ENCODE measurements around the gene PAX3. TPM values are rescaled to one million over a fixed set of nuclear protein-coding genes. Genes with fewer than 3 reads are reported as not detected.

Gene PAX3
- total and polyA plus RNA-seq, 12 donors: not detected

GRCh38 chr2:222297600-222297935 lies 1.2 kb downstream of the PAX3 start:
- DNase-seq: no peak
- no peaks in the 10 kb centered on the region for H3K9me3 ChIP-seq (replicated peaks in 1 of 3)
- H3K36me3 ChIP-seq (replicated peaks in 1 of 2): no peaks in the 10 kb centered on the region
- intact Hi-C loops (cut with DNase I): no loop called here
- 4 to 14% (median 13%) methylated on average over 4 to 6 of the region's 6 CpGs for WGBS, 4 donors
- no peak overlapping the region for H3K27ac ChIP-seq
- peaks cover 96% of the 10 kb centered on the region for H3K27me3 ChIP-seq
- H3K4me3 ChIP-seq: no peak overlapping the region
- no peak for TF ChIP-seq CTCF (IDR thresholded peaks at IDR 0.05)
- no peak for TF ChIP-seq POLR2A (IDR thresholded peaks at IDR 0.05)
- peaks cover 13 to 15% of the 10 kb centered on the region in 2 donors for H3K4me1 ChIP-seq (replicated peaks in 1 of 2)

- TF ChIP-seq POLR2A (IDR thresholded peaks at IDR 0.05) (no peak), CTCF (IDR thresholded peaks at IDR 0.05) (no peak)
- WGBS, 4 donors: 8 to 12% (median 8%) methylated on average over 30 to 36 of the region's 36 CpGs
- H3K4me1 ChIP-seq (replicated peaks in 1 of 2): peaks cover 13 to 15% of the 10 kb centered on the region in 2 donors
Measured at GRCh38 chr2:222296911-222297599, 1.7 kb downstream of the PAX3 start.

GRCh38 chr2:222296311-222296741 lies 2.5 kb downstream of the PAX3 start:
- no peak for DNase-seq
- Histone ChIP-seq H3K4me3 (peak overlapping the region in 1 of 4 donors; percentile 35), H3K36me3 (replicated peaks in 1 of 2) (no peaks in the 10 kb centered on the region), H3K27me3 (peaks cover 93% of the 10 kb centered on the region), H3K9me3 (replicated peaks in 1 of 3) (no peaks in the 10 kb centered on the region), H3K4me1 (replicated peaks in 1 of 2) (peaks cover 13 to 15% of the 10 kb centered on the region in 2 donors), H3K27ac (no peak overlapping the region)
- intact Hi-C loops (cut with DNase I): no loop called here
- TF ChIP-seq POLR2A (IDR thresholded peaks at IDR 0.05) (no peak), CTCF (IDR thresholded peaks at IDR 0.05) (no peak)
- WGBS, 4 donors: 8 to 18% (median 13%) methylated on average over 6 of the region's 6 CpGs

More at GRCh38 chr2:222296911-222297599, 1.7 kb downstream of the PAX3 start:
- Histone ChIP-seq H3K9me3 (replicated peaks in 1 of 3) (no peaks in the 10 kb centered on the region), H3K4me3 (no peak overlapping the region), H3K27ac (no peak overlapping the region), H3K27me3 (peaks cover 96% of the 10 kb centered on the region), H3K36me3 (replicated peaks in 1 of 2) (no peaks in the 10 kb centered on the region)
- no peak for DNase-seq
- intact Hi-C loops (cut with DNase I): no loop called here

- H3K27me3 ChIP-seq: peaks cover 92% of the 10 kb centered on the region
Measured at GRCh38 chr2:222295368-222296062, 3.3 kb downstream of the PAX3 start.

More at GRCh38 chr2:222295368-222296062, 3.3 kb downstream of the PAX3 start:
- peak overlapping the region in 2 of 4 donors; percentile 17 to 35 for H3K4me3 ChIP-seq
- TF ChIP-seq POLR2A (IDR thresholded peaks at IDR 0.05) (no peak), CTCF (IDR thresholded peaks at IDR 0.05) (no peak)
- 7 to 8% (median 8%) methylated on average over 18 to 33 of the region's 33 CpGs for WGBS, 4 donors
- no peaks in the 10 kb centered on the region for H3K36me3 ChIP-seq (replicated peaks in 1 of 2)
- H3K27ac ChIP-seq: no peak overlapping the region
- intact Hi-C loops (cut with DNase I): no loop called here
- no peaks in the 10 kb centered on the region for H3K9me3 ChIP-seq (replicated peaks in 1 of 3)
- peaks cover 13 to 15% of the 10 kb centered on the region in 2 donors for H3K4me1 ChIP-seq (replicated peaks in 1 of 2)
- no peak for DNase-seq
